Measurements from ENCODE around the gene BMAL1. TPM values are rescaled to one million over a fixed set of nuclear protein-coding genes. Genes with fewer than 3 reads are reported as not detected.

BMAL1 gene
- total and polyA plus RNA-seq, 9 donors: 17.7 to 53.4 (median 24.8) TPM

Other genes with a start within 250 kb of the BMAL1 start
- 10 to 100 TPM; 23.1 to 31.4 (median 27.0) TPM for gene BTBD10, start 185.4 kb downstream of the BMAL1 start, total RNA-seq
- gene BTBD10, start 185.4 kb downstream of the BMAL1 start, polyA plus RNA-seq: 10 to 100 TPM; 14.8 to 23.1 TPM
- gene PTH, start 218.2 kb downstream of the BMAL1 start, total RNA-seq: not detected
- not detected for gene PTH, start 218.2 kb downstream of the BMAL1 start, polyA plus RNA-seq